Gastrocnemius medialis (tissue), 4 donors: ENCODE measurements around the gene MMP26. TPM values are rescaled to one million over a fixed set of nuclear protein-coding genes. Genes with fewer than 3 reads are reported as not detected.

Experiments used
- ATAC-seq, 2 donors: fragments of 150-250 bp; one replicate each; pipeline ENCODE4 v1.9.1; 2016
- DNase-seq, 2 donors: peaks; one replicate each; pipeline ENCODE4 v3.0.0-alpha.2; 2019
- H3K27ac ChIP-seq, 4 donors: fragments of 200-600 bp; sonication (generic); 1 replicate in 1 of 4; 2 replicates in 3 of 4; pipeline ENCODE4 v1.5.1; 2016 to 2018; ENCODE audit warnings: mild to moderate bottlenecking in 2 of 4, moderate library complexity in 1 of 4
- H3K27me3 ChIP-seq, 3 donors: fragments of 200-600 bp; sonication (generic) in 2 of 3; 1 replicate in 1 of 3; 2 replicates in 2 of 3; pipeline versions ENCODE4 v1.5.1 to v1.6.0; 2016 to 2019; ENCODE audit warnings: mild to moderate bottlenecking in 1 of 3, moderate library complexity in 1 of 3
- H3K36me3 ChIP-seq, 2 donors: fragments of 200-600 bp; sonication (generic) in 1 of 2; one replicate each; pipeline ENCODE4 v1.5.1; 2017 to 2018
- H3K4me1 ChIP-seq, 2 donors: fragments of 200-600 bp; sonication (generic) in 1 of 2; one replicate each; pipeline ENCODE4 v1.5.1; 2016 to 2017; ENCODE audit warnings: mild to moderate bottlenecking in 2 of 2
- H3K4me3 ChIP-seq, 4 donors: fragments of 200-600 bp; sonication (generic) in 3 of 4; 1 replicate in 1 of 4; 2 replicates in 3 of 4; pipeline ENCODE4 v1.5.1; 2016 to 2019; ENCODE audit warnings: mild to moderate bottlenecking in 2 of 4
- H3K9me3 ChIP-seq, 3 donors: fragments of 200-600 bp; sonication (generic) in 2 of 3; 1 replicate in 1 of 3; 2 replicates in 2 of 3; pipeline ENCODE4 v1.5.1; 2016 to 2019
- POLR2A ChIP-seq, 2 donors: fragments of 450-650 bp; IDR thresholded peaks; one replicate each; pipeline ENCODE4 v1.6.1; 2017; ENCODE audit warnings: antibody characterized with exemption in 2 of 2, mild to moderate bottlenecking in 2 of 2, moderate library complexity in 2 of 2
- in situ Hi-C, 4 donors: fragments of 200-750 bp; cut with MboI; loops; one replicate each; pipeline versions ENCODE4 v1.15.0 to v1.8.0; 2017; ENCODE audit warnings: low sequenced_read_pairs in 4 of 4
- intact Hi-C: fragments of 100-400 bp; cut with DNase I; formaldehyde crosslinking; loops from one replicate; pipeline ENCODE4 v1.15.1; 2023; ENCODE audit warnings: low total_unique reads
- total RNA-seq, 4 donors: library from RNA; depleted of rRNA; stranded (reverse); fragments of >200 nt; gene quantifications; one replicate each; pipeline versions ENCODE4 v1.1.0 to v1.2.3, GENCODE V29; 2016
- TF ChIP-seq, protein P1 (sequence below), 5 experiments: fragments of 450-650 bp in 3 of 5; fragments of 200-600 bp in 2 of 5; sonication (generic) in 2 of 5; IDR thresholded peaks in 4 of 5; conservative IDR thresholded peaks in 1 of 5; 1 replicate in 4 of 5; 2 replicates in 1 of 5; pipeline ENCODE4 v1.5.1; 2016 to 2019; ENCODE audit warnings: antibody characterized with exemption in 5 of 5, mild to moderate bottlenecking in 3 of 5, moderate library complexity in 3 of 5

The MMP26 gene
- total RNA-seq, 4 donors from 2014 or later, result not detected

DNA sequence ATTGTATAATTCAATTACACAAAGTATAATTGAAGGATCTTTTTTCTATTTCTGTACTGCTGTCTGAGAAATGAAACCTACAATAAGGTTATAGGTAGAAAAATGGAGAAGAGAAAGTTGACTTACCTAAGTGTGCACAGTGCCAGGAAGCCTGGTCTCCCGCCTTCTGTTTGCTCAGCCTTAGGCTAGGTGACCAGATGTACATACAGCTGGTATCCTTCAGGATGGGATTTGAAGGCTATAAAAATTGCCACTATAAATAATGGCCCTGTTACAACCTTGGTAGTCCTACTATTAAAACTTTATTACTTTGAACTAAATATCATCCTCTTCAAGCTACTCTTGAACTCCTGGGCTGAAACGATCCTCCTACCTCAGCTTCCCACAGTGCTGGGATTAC is 26.6 kb upstream of the MMP26 start:
- TF ChIP-seq, protein P1, sequence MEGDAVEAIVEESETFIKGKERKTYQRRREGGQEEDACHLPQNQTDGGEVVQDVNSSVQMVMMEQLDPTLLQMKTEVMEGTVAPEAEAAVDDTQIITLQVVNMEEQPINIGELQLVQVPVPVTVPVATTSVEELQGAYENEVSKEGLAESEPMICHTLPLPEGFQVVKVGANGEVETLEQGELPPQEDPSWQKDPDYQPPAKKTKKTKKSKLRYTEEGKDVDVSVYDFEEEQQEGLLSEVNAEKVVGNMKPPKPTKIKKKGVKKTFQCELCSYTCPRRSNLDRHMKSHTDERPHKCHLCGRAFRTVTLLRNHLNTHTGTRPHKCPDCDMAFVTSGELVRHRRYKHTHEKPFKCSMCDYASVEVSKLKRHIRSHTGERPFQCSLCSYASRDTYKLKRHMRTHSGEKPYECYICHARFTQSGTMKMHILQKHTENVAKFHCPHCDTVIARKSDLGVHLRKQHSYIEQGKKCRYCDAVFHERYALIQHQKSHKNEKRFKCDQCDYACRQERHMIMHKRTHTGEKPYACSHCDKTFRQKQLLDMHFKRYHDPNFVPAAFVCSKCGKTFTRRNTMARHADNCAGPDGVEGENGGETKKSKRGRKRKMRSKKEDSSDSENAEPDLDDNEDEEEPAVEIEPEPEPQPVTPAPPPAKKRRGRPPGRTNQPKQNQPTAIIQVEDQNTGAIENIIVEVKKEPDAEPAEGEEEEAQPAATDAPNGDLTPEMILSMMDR (IDR thresholded peaks at IDR 0.05 in 4 of 5, conservative IDR thresholded peaks at IDR 0.05 in 1 of 5), result no peak
- no peak for TF ChIP-seq POLR2A (IDR thresholded peaks at IDR 0.05)
- Histone ChIP-seq H3K36me3 (no peaks in the 10 kb centered on the region), H3K27ac (no peak overlapping the region), H3K27me3 (no peaks in the 10 kb centered on the region), H3K4me3 (no peak overlapping the region), H3K9me3 (no peaks in the 10 kb centered on the region), H3K4me1 (no peaks in the 10 kb centered on the region)
- intact Hi-C loops, result no loop called here
- in situ Hi-C loops, result no loop called here
- DNase-seq, result no peak
- no peak for ATAC-seq

DNA sequence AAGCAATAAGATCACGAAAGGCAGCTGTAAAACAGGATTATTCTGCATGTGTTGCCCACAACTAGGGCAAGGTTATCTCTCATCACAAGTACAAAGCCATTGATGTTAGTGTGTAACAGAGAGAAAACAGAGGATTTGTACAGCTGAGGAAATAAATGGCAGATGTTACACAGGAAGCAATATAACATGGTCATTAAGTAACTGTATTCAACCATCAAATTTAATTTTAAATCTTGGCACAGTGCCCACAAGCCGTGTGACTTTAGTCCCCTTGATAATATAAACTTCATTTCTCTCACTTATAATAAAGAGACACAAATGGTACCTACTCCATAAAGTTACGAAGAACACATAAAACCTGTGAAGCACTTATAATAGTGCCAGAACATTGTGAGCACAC is 24.2 kb upstream of the MMP26 start:
- TF ChIP-seq POLR2A (IDR thresholded peaks at IDR 0.05), result no peak
- TF ChIP-seq, protein P1 (IDR thresholded peaks at IDR 0.05 in 4 of 5, conservative IDR thresholded peaks at IDR 0.05 in 1 of 5), result no peak
- intact Hi-C loops (no loop called here), in situ Hi-C loops (no loop called here)
- Histone ChIP-seq H3K4me1 (no peaks in the 10 kb centered on the region), H3K27me3 (no peaks in the 10 kb centered on the region), H3K4me3 (no peak overlapping the region), H3K9me3 (no peaks in the 10 kb centered on the region), H3K27ac (no peak overlapping the region), H3K36me3 (no peaks in the 10 kb centered on the region)
- DNase-seq (no peak), ATAC-seq (no peak)

DNA sequence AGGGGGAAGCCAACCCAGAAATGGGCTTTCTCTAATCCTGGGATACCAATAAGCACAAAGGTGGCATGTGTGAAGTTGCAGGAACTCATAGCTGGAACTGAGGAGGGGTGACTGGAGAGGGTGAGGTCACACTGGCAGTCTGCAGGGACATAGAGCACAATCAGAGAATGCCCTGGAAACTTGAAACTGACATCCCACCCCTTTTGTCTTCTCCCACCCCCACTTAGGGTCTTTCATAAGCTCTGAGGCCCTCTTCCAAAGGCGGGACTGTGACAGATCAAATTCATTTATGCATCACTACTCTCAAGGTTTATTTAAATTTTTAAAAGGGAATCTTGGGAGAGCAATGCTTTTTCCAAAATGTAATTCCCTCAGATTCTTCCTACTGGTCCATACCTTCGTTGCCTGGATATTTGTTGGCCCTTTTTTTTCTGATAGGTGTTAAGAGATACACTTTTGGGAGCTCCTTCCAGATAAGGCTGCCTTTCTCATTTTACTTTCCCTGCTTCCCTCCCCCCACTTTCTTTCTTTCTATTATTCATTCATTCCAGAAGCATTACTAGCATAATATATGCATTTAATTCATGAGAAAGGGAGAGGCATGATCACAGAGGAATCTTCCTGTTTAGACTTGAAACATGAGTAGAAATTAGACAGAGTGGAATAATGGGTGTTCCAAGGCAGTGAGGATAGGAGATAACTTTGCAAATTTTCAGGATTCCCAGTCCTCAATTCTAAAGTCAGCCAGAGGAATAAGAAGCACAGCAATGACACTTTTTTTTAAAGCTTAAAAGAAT is 21.8 kb upstream of the MMP26 start:
- in situ Hi-C loops (no loop called here), intact Hi-C loops (no loop called here)
- no peaks in the 10 kb centered on the region for H3K9me3 ChIP-seq
- H3K27me3 ChIP-seq, result no peaks in the 10 kb centered on the region
- no peak overlapping the region for H3K4me3 ChIP-seq
- DNase-seq, result no peak
- H3K36me3 ChIP-seq, result no peaks in the 10 kb centered on the region
- no peak for TF ChIP-seq POLR2A (IDR thresholded peaks at IDR 0.05)
- TF ChIP-seq, protein P1 (IDR thresholded peaks at IDR 0.05 in 4 of 5, conservative IDR thresholded peaks at IDR 0.05 in 1 of 5), result no peak
- no peaks in the 10 kb centered on the region for H3K4me1 ChIP-seq
- ATAC-seq, result no peak
- no peak overlapping the region for H3K27ac ChIP-seq

DNA sequence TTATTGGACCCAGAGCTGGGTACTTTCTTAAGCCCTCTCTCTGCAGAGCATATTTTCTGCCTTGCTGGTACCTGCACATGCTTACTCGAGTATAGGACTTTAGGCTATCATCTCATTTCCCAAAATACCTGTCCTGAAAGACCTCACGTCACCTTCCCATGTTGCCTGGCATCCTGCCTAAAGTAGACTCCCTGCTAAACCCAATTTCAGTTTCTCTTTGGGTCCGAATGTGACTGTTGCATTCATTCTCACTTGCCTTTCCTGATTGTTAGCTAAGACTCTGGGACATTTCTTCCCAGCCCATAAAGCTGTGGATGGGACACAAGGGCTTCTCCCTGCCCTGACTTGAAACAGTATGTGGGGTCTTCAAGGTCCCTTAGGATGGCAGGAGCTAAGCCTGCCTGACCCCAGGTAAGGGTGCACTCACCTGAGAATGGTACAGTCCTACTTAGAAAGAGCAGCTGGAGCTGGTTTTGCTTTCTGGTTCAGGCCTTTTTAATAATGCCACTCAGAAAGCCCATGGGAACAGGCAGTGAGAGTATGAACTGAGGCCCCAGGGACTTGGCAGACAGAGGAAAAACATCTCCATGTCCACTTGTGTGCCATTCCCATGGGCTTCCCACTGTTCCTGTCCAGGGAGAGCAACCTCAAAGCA is 19.8 kb upstream of the MMP26 start:
- in situ Hi-C loops, result no loop called here

More for the DNA sequence above, 19.8 kb upstream of the MMP26 start:
- no peaks in the 10 kb centered on the region for H3K9me3 ChIP-seq
- no peak overlapping the region for H3K27ac ChIP-seq
- intact Hi-C loops, result no loop called here
- H3K36me3 ChIP-seq, result no peaks in the 10 kb centered on the region
- DNase-seq (no peak), ATAC-seq (no peak)
- no peaks in the 10 kb centered on the region for H3K4me1 ChIP-seq
- no peaks in the 10 kb centered on the region for H3K27me3 ChIP-seq
- H3K4me3 ChIP-seq, result no peak overlapping the region
- TF ChIP-seq, protein P1 (IDR thresholded peaks at IDR 0.05 in 4 of 5, conservative IDR thresholded peaks at IDR 0.05 in 1 of 5), result no peak
- TF ChIP-seq POLR2A (IDR thresholded peaks at IDR 0.05), result no peak
